Fibroblast of skin of left quadriceps (primary cell): ENCODE data around the gene GLUD1.
"Not testable (repeated sequence)": the region's sequence is repeated elsewhere in the genome, so short reads cannot be mapped to it uniquely, and the experiment has no call there.

Experiments
- DNase-seq, 2 experiments: peaks; one replicate each; pipeline ENCODE4 v3.0.0-alpha.2; 2013; ENCODE audit warnings: low read depth in 2 of 2

GLUD1 gene

GRCh38 chr10:87045434-87045938 lies 49.2 kb downstream of the GLUD1 start:
- DNase-seq: no peak

- DNase-seq: not testable (repeated sequence)
Measured at GRCh38 chr10:87043579-87043978, 51.1 kb downstream of the GLUD1 start.

- DNase-seq: no peak
Measured at GRCh38 chr10:87038786-87039185, 55.9 kb downstream of the GLUD1 start.

GRCh38 chr10:87038286-87038717 lies 56.3 kb downstream of the GLUD1 start:
- DNase-seq: no peak

GRCh38 chr10:87036623-87037022 lies 58.0 kb downstream of the GLUD1 start:
- DNase-seq: no peak

GRCh38 chr10:87030912-87031635 lies 63.6 kb downstream of the GLUD1 start:
- DNase-seq: no peak

GRCh38 chr10:87030419-87030818 lies 64.2 kb downstream of the GLUD1 start:
- DNase-seq: not testable (repeated sequence)

GRCh38 chr10:87026747-87027508 lies 67.7 kb downstream of the GLUD1 start:
- DNase-seq: not testable (repeated sequence)

- DNase-seq: peak; percentile 49 to 50
Measured at GRCh38 chr10:87025285-87025958, 69.2 kb downstream of the GLUD1 start.

GRCh38 chr10:87020056-87020455 lies 74.6 kb downstream of the GLUD1 start, which contains the start of gene FAM25A:
Gene FAM25A, plus strand, starts transcription at chr10:87020294. Its CDS starts 31 bp downstream, at chr10:87020325.
- not testable (repeated sequence) for DNase-seq

- DNase-seq: not testable (repeated sequence)
Measured at GRCh38 chr10:87019504-87019903, 75.1 kb downstream of the GLUD1 start.

GRCh38 chr10:87019066-87019465 lies 75.6 kb downstream of the GLUD1 start:
- not testable (repeated sequence) for DNase-seq

GRCh38 chr10:87018127-87018526 lies 76.5 kb downstream of the GLUD1 start:
- not testable (repeated sequence) for DNase-seq

GRCh38 chr10:87014986-87015716 lies 79.5 kb downstream of the GLUD1 start:
- DNase-seq: not testable (repeated sequence)

GRCh38 chr10:87013528-87013927 lies 81.1 kb downstream of the GLUD1 start:
- DNase-seq: not testable (repeated sequence)

GRCh38 chr10:87009134-87009696 lies 85.4 kb downstream of the GLUD1 start:
- DNase-seq: not testable (repeated sequence)

GRCh38 chr10:87008303-87008702 lies 86.3 kb downstream of the GLUD1 start:
- not testable (repeated sequence) for DNase-seq

GRCh38 chr10:87007674-87008073 lies 87.0 kb downstream of the GLUD1 start:
- DNase-seq: not testable (repeated sequence)

GRCh38 chr10:87007124-87007523 lies 87.5 kb downstream of the GLUD1 start:
- DNase-seq: not testable (repeated sequence)

GRCh38 chr10:87000491-87000890 lies 94.2 kb downstream of the GLUD1 start:
- no peak for DNase-seq
